NCI-H510A (cell line): Measurements from ENCODE around the gene PDIA5.

Experiments used
- DNase-seq: peaks from one replicate; lab custom pipeline; 2025; lab: John Stamatoyannopoulos, UW

The PDIA5 gene

GRCh38 chr3:123042413-123042812 is 24.4 kb upstream of the PDIA5 start:
- DNase-seq, result no peak

GRCh38 chr3:123044981-123045763 is 21.7 kb upstream of the PDIA5 start:
- no peak for DNase-seq

- no peak for DNase-seq
Measured at GRCh38 chr3:123046262-123047061, 20.4 kb upstream of the PDIA5 start.

GRCh38 chr3:123047062-123047319 is 19.8 kb upstream of the PDIA5 start:
- no peak for DNase-seq

- DNase-seq, result no peak
Measured at GRCh38 chr3:123048480-123049237, 18.2 kb upstream of the PDIA5 start.

GRCh38 chr3:123050666-123051065 is 16.2 kb upstream of the PDIA5 start:
- no peak for DNase-seq

- DNase-seq, result no peak
Measured at GRCh38 chr3:123053107-123053506, 13.7 kb upstream of the PDIA5 start.

GRCh38 chr3:123054109-123054778 is 12.6 kb upstream of the PDIA5 start:
- DNase-seq, result no peak

GRCh38 chr3:123054931-123055330 is 11.9 kb upstream of the PDIA5 start:
- no peak for DNase-seq

- DNase-seq, result no peak
Measured at GRCh38 chr3:123055352-123055751, 11.5 kb upstream of the PDIA5 start.

GRCh38 chr3:123058505-123058904 is 8.3 kb upstream of the PDIA5 start:
- no peak for DNase-seq

- DNase-seq, result no peak
Measured at GRCh38 chr3:123060054-123060453, 6.8 kb upstream of the PDIA5 start.

- no peak for DNase-seq
Measured at GRCh38 chr3:123061856-123062255, 5.0 kb upstream of the PDIA5 start.

GRCh38 chr3:123063034-123063433 is 3.8 kb upstream of the PDIA5 start:
- no peak for DNase-seq

- DNase-seq, result no peak
Measured at GRCh38 chr3:123064506-123064905, 2.3 kb upstream of the PDIA5 start.

- DNase-seq, result no peak
Measured at GRCh38 chr3:123064914-123065313, 1.9 kb upstream of the PDIA5 start.

- DNase-seq, result no peak
Measured at GRCh38 chr3:123066599-123066895, 278 bp upstream of the PDIA5 start.

GRCh38 chr3:123067689-123068600 is 1.1 kb downstream of the PDIA5 start:
- DNase-seq, result no peak

GRCh38 chr3:123068601-123069381 is 2.0 kb downstream of the PDIA5 start:
- DNase-seq, result no peak

- no peak for DNase-seq
Measured at GRCh38 chr3:123070510-123070909, 3.7 kb downstream of the PDIA5 start.

- no peak for DNase-seq
Measured at GRCh38 chr3:123071146-123071545, 4.3 kb downstream of the PDIA5 start.
